Neural cell (in vitro differentiated cells): ENCODE results near the gene PPM1B. TPM values are rescaled to one million over a fixed set of nuclear protein-coding genes. Genes with fewer than 3 reads are reported as not detected.

ENCODE experiments used
- H2AFZ ChIP-seq: fragments of 200-600, 300-800 bp; sonication (generic), shearing (Covaris generic); 2 replicates; pipeline ENCODE4 v1.6.0; 2014; ENCODE audit warnings: low read depth, mild to moderate bottlenecking, antibody characterized with exemption, low read length, moderate library complexity
- H3F3A ChIP-seq: fragments of 200-600 bp; shearing (Covaris generic); 2 replicates; pipeline ENCODE4 v1.6.1; 2016; ENCODE audit warnings: mild to moderate bottlenecking, moderate library complexity, mixed read lengths, antibody characterized with exemption, low read length; ENCODE audit not compliant: insufficient read depth, poor library complexity, severe bottlenecking
- H3K27ac ChIP-seq: fragments of 200-600, 300-800 bp; sonication (generic), shearing (Covaris generic); 2 replicates; pipeline ENCODE4 v1.5.1; 2014; ENCODE audit warnings: mild to moderate bottlenecking, low read length, moderate library complexity
- H3K27me3 ChIP-seq: fragments of 300-800, 200-600 bp; sonication (generic), shearing (Covaris generic); 2 replicates; pipeline ENCODE4 v1.6.0; 2014; ENCODE audit warnings: mild to moderate bottlenecking, low read depth, low read length, moderate library complexity; ENCODE audit not compliant: insufficient read depth
- H3K36me3 ChIP-seq: fragments of 300-800, 200-600 bp; sonication (generic), shearing (Covaris generic); 2 replicates; pipeline ENCODE4 v1.5.1; 2014; ENCODE audit warnings: mild to moderate bottlenecking, antibody characterized with exemption, low read length, moderate library complexity; ENCODE audit not compliant: insufficient read depth
- H3K4me2 ChIP-seq: fragments of 300-800, 200-600 bp; sonication (generic), shearing (Covaris generic); 2 replicates; pipeline ENCODE4 v1.6.0; 2014; ENCODE audit warnings: mild to moderate bottlenecking, low read length
- H3K4me3 ChIP-seq: fragments of 300-800, 200-600 bp; sonication (generic), shearing (Covaris generic); 2 replicates; pipeline ENCODE4 v1.5.1; 2014; ENCODE audit warnings: mild to moderate bottlenecking, low read length, moderate library complexity
- H3K79me2 ChIP-seq: fragments of 200-600 bp; shearing (Covaris generic); replicated peaks from 2 replicates; pipeline ENCODE4 v1.6.0; 2014; ENCODE audit warnings: mild to moderate bottlenecking, low read length, moderate library complexity; ENCODE audit not compliant: insufficient read depth
- H3K9ac ChIP-seq: fragments of 300-800, 200-600 bp; sonication (generic), shearing (Covaris generic); 2 replicates; pipeline ENCODE4 v1.6.1; 2016; ENCODE audit warnings: mild to moderate bottlenecking, low read length, mixed read lengths
- H3K9me2 ChIP-seq: fragments of 200-600 bp; shearing (Covaris generic); 2 replicates; pipeline ENCODE4 v1.6.1; 2016; ENCODE audit warnings: mild to moderate bottlenecking, low read length, mixed read lengths; ENCODE audit not compliant: insufficient read depth
- H3K9me3 ChIP-seq: fragments of 200-600, 300-800 bp; sonication (generic), shearing (Covaris generic); 2 replicates; pipeline ENCODE4 v1.6.1; 2016; ENCODE audit warnings: mild to moderate bottlenecking, mixed run types, low read length, moderate library complexity, mixed read lengths
- H4K20me1 ChIP-seq: fragments of 200-600 bp; shearing (Covaris generic); 2 replicates; pipeline ENCODE4 v1.6.1; 2016; ENCODE audit warnings: mild to moderate bottlenecking, mixed run types; ENCODE audit not compliant: insufficient read depth
- CTCF ChIP-seq: fragments of 450-650 bp; IDR thresholded peaks from 2 replicates; pipeline ENCODE4 v1.5.1; 2014; ENCODE audit warnings: antibody characterized with exemption, mild to moderate bottlenecking, moderate library complexity; ENCODE audit not compliant: poor library complexity, severe bottlenecking
- EP300 ChIP-seq: fragments of 450-650 bp; conservative IDR thresholded peaks from 2 replicates; pipeline ENCODE4 v1.6.1; 2014; ENCODE audit warnings: antibody characterized with exemption, mild to moderate bottlenecking, moderate library complexity; ENCODE audit not compliant: poor library complexity, severe bottlenecking
- EZH2 ChIP-seq: fragments of 200-600, 300-800 bp; shearing (Covaris generic), sonication (generic); IDR thresholded peaks from 2 replicates; pipeline ENCODE4 v1.6.1; 2014; ENCODE audit warnings: antibody characterized with exemption, low read length, borderline replicate concordance, mild to moderate bottlenecking; ENCODE audit not compliant: insufficient read depth, poor library complexity, severe bottlenecking
- MXI1 ChIP-seq: fragments of 450-650 bp; conservative IDR thresholded peaks from 2 replicates; pipeline ENCODE4 v1.6.1; 2014; ENCODE audit warnings: antibody characterized with exemption, mild to moderate bottlenecking; ENCODE audit not compliant: poor library complexity, severe bottlenecking
- POLR2AphosphoS5 ChIP-seq: IDR thresholded peaks from 2 replicates; pipeline ENCODE4 v1.6.1; 2012
- RAD21 ChIP-seq: fragments of 450-650 bp; conservative IDR thresholded peaks from 2 replicates; pipeline ENCODE4 v1.6.1; 2014; ENCODE audit warnings: antibody characterized with exemption, mild to moderate bottlenecking, moderate library complexity
- REST ChIP-seq: IDR thresholded peaks from 2 replicates; pipeline ENCODE4 v1.6.1; 2012; ENCODE audit warnings: borderline replicate concordance
- SMC3 ChIP-seq: fragments of 450-650 bp; conservative IDR thresholded peaks from 2 replicates; pipeline ENCODE4 v1.6.1; 2014; ENCODE audit warnings: antibody characterized with exemption, mild to moderate bottlenecking, moderate library complexity; ENCODE audit not compliant: poor library complexity
- TAF1 ChIP-seq: IDR thresholded peaks from 2 replicates; pipeline ENCODE4 v1.6.1; 2012; ENCODE audit warnings: low read depth
- polyA plus RNA-seq: library from polyadenylated mRNA; depleted of rRNA; stranded (reverse); fragments of >200 nt; gene quantifications from 2 replicates; pipeline ENCODE4 v1.2.3, GENCODE V29; 2014

PPM1B gene
- polyA plus RNA-seq, 1 donor from 2014 or later: 116 TPM

- no peak overlapping the region for H2AFZ ChIP-seq
- TF ChIP-seq EZH2 (no peak), REST (no peak), POLR2AphosphoS5 (no peak), MXI1 (no peak), TAF1 (no peak), CTCF (no peak), EP300 (no peak)
- H3K9me2 ChIP-seq: no peaks in the 10 kb centered on the region
- H3K4me3 ChIP-seq: no peak overlapping the region
- no peaks in the 10 kb centered on the region for H4K20me1 ChIP-seq
- H3K79me2 ChIP-seq: peaks cover 50% of the 10 kb centered on the region
- H3K9me3 ChIP-seq: no peaks in the 10 kb centered on the region
- no peak overlapping the region for H3K27ac ChIP-seq
- H3K27me3 ChIP-seq: no peaks in the 10 kb centered on the region
- H3K4me2 ChIP-seq: no peak overlapping the region
- no peak overlapping the region for H3K9ac ChIP-seq
- H3K36me3 ChIP-seq: peaks cover 7% of the 10 kb centered on the region
- no peaks in the 10 kb centered on the region for H3F3A ChIP-seq
Measured at GRCh38 chr2:44200011-44200410, 31.3 kb downstream of the PPM1B start.

GRCh38 chr2:44200759-44201158 is 32.1 kb downstream of the PPM1B start:
- Histone ChIP-seq H3K27me3 (no peaks in the 10 kb centered on the region), H3K4me2 (no peak overlapping the region), H3K9me2 (no peaks in the 10 kb centered on the region), H4K20me1 (no peaks in the 10 kb centered on the region), H3K27ac (no peak overlapping the region), H3K36me3 (peaks cover 7% of the 10 kb centered on the region), H2AFZ (no peak overlapping the region), H3K4me3 (no peak overlapping the region), H3K9ac (no peak overlapping the region), H3K79me2 (peaks cover 44% of the 10 kb centered on the region), H3K9me3 (no peaks in the 10 kb centered on the region), H3F3A (no peaks in the 10 kb centered on the region)
- no peak for TF ChIP-seq RAD21
- TF ChIP-seq REST: no peak
- TF ChIP-seq POLR2AphosphoS5: no peak
- TF ChIP-seq SMC3: no peak
- TF ChIP-seq EP300: no peak
- no peak for TF ChIP-seq CTCF
- TF ChIP-seq MXI1: no peak
- TF ChIP-seq TAF1: no peak
